GM10266 (cell line): ENCODE measurements around the gene NR2E3.
A peak's percentile ranks its signal among the peaks of the same experiment; 100 is the strongest.

Experiments used
- DNase-seq: peaks from one replicate; pipeline ENCODE4 v3.0.0; 2012; ENCODE audit errors: extremely low spot score
- CTCF ChIP-seq: IDR thresholded peaks from 2 replicates; pipeline ENCODE4 v1.5.1; 2012; ENCODE audit warnings: mild to moderate bottlenecking, low read depth; ENCODE audit not compliant: control insufficient read depth, insufficient read depth; ENCODE audit errors: missing control alignments

The NR2E3 gene

GRCh38 chr15:71784719-71785118, 25.6 kb upstream of the NR2E3 start:
- TF ChIP-seq CTCF = peak; percentile 16
- no peak for DNase-seq

- TF ChIP-seq CTCF = no peak
- DNase-seq = no peak
Measured at GRCh38 chr15:71785996-71786395, 24.4 kb upstream of the NR2E3 start.

- DNase-seq = no peak
- TF ChIP-seq CTCF = no peak
Measured at GRCh38 chr15:71786673-71787072, 23.7 kb upstream of the NR2E3 start.

GRCh38 chr15:71788646-71789579, 21.4 kb upstream of the NR2E3 start:
- TF ChIP-seq CTCF = no peak
- no peak for DNase-seq

GRCh38 chr15:71789616-71790015, 20.7 kb upstream of the NR2E3 start:
- no peak for TF ChIP-seq CTCF
- DNase-seq = no peak

GRCh38 chr15:71790081-71790480, 20.3 kb upstream of the NR2E3 start:
- TF ChIP-seq CTCF = no peak
- DNase-seq = no peak

- no peak for TF ChIP-seq CTCF
- no peak for DNase-seq
Measured at GRCh38 chr15:71791975-71792374, 18.4 kb upstream of the NR2E3 start.
